HUES6 (cell line): Measurements from ENCODE around the gene DFFB.
"Not testable (repeated sequence)": the region's sequence is repeated elsewhere in the genome, so short reads cannot be mapped to it uniquely, and the experiment has no call there.

Source experiments
- H3K27ac ChIP-seq: 2 replicates; pipeline ENCODE4 v1.7.0; 2013; ENCODE audit warnings: low read depth, mild to moderate bottlenecking, low read length, inconsistent platforms
- H3K27me3 ChIP-seq: 2 replicates; pipeline ENCODE4 v1.6.1; 2013; ENCODE audit warnings: low read length; ENCODE audit not compliant: control insufficient read depth, insufficient read depth
- H3K36me3 ChIP-seq: 2 replicates; pipeline ENCODE4 v1.6.1; 2013; ENCODE audit warnings: low read length; ENCODE audit not compliant: control insufficient read depth, insufficient read depth
- H3K4me1 ChIP-seq: 2 replicates; pipeline ENCODE4 v1.6.1; 2013; ENCODE audit warnings: low read length; ENCODE audit not compliant: control insufficient read depth, insufficient read depth
- H3K4me3 ChIP-seq: 2 replicates; pipeline ENCODE4 v1.5.1; 2013; ENCODE audit warnings: low read depth, low read length
- H3K9ac ChIP-seq: one replicate; pipeline ENCODE4 v1.6.1; 2013; ENCODE audit warnings: mild to moderate bottlenecking, low read length
- H3K9me3 ChIP-seq: 2 replicates; pipeline ENCODE4 v1.6.1; 2013; ENCODE audit warnings: low read depth, low read length; ENCODE audit not compliant: control insufficient read depth, insufficient read depth

Gene DFFB, protein sequence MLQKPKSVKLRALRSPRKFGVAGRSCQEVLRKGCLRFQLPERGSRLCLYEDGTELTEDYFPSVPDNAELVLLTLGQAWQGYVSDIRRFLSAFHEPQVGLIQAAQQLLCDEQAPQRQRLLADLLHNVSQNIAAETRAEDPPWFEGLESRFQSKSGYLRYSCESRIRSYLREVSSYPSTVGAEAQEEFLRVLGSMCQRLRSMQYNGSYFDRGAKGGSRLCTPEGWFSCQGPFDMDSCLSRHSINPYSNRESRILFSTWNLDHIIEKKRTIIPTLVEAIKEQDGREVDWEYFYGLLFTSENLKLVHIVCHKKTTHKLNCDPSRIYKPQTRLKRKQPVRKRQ

GRCh38 chr1:3856923-3857790 lies at the start of gene DFFB, which contains the start of gene CEP104:
Gene DFFB (plus strand): TSS chr1:3857476. CDS start chr1:3857604, 128 bp downstream.
Gene CEP104 (minus strand): TSS chr1:3857211. CDS start chr1:3852407, 4,804 bp downstream.
- Histone ChIP-seq H3K9ac (peak within 1 kb of the TSS; percentile 40), H3K36me3 (no peaks in the 10 kb centered on the region), H3K27ac (no peak within 1 kb of the TSS), H3K4me1 (peaks cover 19% of the 10 kb centered on the region; the same call in 1 of the 2 replicates), H3K4me3 (peak within 1 kb of the TSS; percentile 94), H3K27me3 (peaks cover 21% of the 10 kb centered on the region; the same call in 1 of the 2 replicates), H3K9me3 (no peaks in the 10 kb centered on the region)

- H3K27ac ChIP-seq = no peak overlapping the region
- no peak overlapping the region for H3K9ac ChIP-seq
- H3K4me3 ChIP-seq = no peak overlapping the region
- no peaks in the 10 kb centered on the region for H3K27me3 ChIP-seq
- peaks cover 28% of the 10 kb centered on the region for H3K9me3 ChIP-seq
- no peaks in the 10 kb centered on the region; the same call in 1 of the 2 replicates for H3K4me1 ChIP-seq
- no peaks in the 10 kb centered on the region for H3K36me3 ChIP-seq
These were observed 49.5 kb upstream of the DFFB start for GRCh38 chr1:3807769-3808168.

DNA sequence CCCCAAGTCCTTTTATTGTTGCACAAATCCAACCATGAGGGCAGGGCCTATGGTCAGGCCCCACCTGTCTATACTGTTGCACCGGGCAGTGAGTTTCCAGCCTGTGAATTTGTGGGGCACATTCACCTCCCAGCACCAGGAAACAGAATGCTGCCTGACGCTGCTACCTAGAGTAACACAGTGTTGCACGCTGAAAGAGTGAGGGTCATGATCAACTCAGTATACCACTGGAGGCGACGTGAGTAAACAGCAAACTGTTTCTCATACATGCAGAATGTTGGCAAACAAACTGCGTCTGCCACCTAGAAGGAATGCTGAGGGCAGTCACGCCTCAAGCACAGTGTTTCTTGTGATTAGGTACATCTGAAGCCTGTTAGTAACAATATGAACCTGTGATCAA lies 47.6 kb upstream of the DFFB start:
- no peak overlapping the region for H3K9ac ChIP-seq
- no peaks in the 10 kb centered on the region for H3K27me3 ChIP-seq
- no peak overlapping the region for H3K27ac ChIP-seq
- H3K4me3 ChIP-seq = no peak overlapping the region
- peaks cover 6% of the 10 kb centered on the region for H3K36me3 ChIP-seq
- no peaks in the 10 kb centered on the region; the same call in 1 of the 2 replicates for H3K4me1 ChIP-seq
- H3K9me3 ChIP-seq = peaks cover 28% of the 10 kb centered on the region

DNA sequence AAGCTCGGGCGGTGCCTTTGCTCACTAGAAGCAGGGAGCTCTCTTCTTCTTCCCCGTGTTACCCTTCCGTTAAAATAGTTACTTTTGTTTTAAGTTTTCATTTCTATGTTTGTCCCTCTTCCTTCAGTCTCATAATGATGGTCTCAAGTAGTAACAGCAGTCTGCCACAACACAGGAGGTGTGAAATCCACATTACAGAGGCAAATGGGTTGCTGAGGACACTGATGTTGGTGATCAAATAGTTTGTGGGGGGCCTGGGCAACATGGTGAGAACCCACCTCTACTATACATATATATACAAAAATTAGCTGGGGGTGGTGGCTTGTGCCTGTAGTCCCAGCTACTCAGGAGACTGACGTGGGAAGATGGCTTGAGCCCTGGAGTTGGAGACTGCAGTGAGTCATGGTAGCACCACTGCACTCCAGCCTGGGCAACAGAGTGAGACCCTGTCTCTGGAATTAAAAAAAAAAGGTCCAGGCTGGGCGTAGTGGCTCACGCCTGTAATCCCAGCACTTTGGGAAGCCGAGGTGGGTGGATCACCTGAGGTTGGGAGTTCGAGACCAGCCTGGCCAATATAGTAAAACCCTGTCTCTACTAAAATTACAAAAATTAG lies 47.0 kb upstream of the DFFB start:
- not testable (repeated sequence) for H3K27ac ChIP-seq, H3K4me3 ChIP-seq, H3K9ac ChIP-seq, H3K4me1 ChIP-seq, H3K27me3 ChIP-seq
- Histone ChIP-seq H3K9me3 (peaks cover 28% of the 10 kb centered on the region), H3K36me3 (peaks cover 12% of the 10 kb centered on the region)

DNA sequence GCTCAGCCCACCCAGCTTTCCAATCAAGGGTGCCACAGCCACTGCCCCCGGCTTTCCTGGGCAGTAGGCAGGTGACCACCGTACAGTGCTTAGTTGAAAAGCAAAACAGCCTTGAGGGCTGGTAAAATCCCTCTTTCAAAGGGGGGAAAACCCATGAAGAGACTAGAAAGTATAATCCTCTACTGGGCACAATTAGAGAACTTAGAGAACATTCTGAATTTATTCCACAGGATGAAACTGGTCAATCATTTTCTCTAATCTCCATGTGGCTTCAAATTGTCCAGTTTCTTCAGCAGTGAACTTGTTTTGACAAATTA lies 45.7 kb upstream of the DFFB start:
- peaks cover 18% of the 10 kb centered on the region for H3K9me3 ChIP-seq
- H3K4me1 ChIP-seq = no peaks in the 10 kb centered on the region; the same call in 1 of the 2 replicates
- no peak overlapping the region for H3K4me3 ChIP-seq
- H3K9ac ChIP-seq = no peak overlapping the region
- H3K27ac ChIP-seq = no peak overlapping the region
- H3K36me3 ChIP-seq = peaks cover 12% of the 10 kb centered on the region
- no peaks in the 10 kb centered on the region for H3K27me3 ChIP-seq

DNA sequence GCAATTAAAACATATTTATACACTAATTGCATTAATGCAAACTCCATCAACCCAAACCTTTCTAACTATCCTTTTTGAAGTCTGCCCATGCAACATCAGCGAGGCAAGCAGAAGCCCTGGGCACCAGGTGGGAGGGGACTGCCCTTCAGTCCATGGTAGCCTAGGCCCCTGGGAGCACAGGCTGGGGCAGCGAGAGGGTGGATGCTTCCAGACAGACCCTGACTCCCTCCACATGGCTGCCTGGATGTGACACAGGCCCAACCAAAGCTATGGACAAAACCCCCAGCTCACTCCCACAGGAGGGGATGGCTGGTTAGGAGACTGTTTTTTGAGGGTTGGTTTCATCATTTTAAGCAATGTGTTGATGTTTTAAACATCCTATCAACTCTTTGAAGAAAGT lies 43.2 kb upstream of the DFFB start:
- Histone ChIP-seq H3K36me3 (peaks cover 14% of the 10 kb centered on the region), H3K9ac (no peak overlapping the region), H3K4me3 (no peak overlapping the region), H3K27me3 (no peaks in the 10 kb centered on the region), H3K4me1 (no peaks in the 10 kb centered on the region; the same call in 1 of the 2 replicates), H3K27ac (no peak overlapping the region), H3K9me3 (peaks cover 5% of the 10 kb centered on the region; the same call in 1 of the 2 replicates)

DNA sequence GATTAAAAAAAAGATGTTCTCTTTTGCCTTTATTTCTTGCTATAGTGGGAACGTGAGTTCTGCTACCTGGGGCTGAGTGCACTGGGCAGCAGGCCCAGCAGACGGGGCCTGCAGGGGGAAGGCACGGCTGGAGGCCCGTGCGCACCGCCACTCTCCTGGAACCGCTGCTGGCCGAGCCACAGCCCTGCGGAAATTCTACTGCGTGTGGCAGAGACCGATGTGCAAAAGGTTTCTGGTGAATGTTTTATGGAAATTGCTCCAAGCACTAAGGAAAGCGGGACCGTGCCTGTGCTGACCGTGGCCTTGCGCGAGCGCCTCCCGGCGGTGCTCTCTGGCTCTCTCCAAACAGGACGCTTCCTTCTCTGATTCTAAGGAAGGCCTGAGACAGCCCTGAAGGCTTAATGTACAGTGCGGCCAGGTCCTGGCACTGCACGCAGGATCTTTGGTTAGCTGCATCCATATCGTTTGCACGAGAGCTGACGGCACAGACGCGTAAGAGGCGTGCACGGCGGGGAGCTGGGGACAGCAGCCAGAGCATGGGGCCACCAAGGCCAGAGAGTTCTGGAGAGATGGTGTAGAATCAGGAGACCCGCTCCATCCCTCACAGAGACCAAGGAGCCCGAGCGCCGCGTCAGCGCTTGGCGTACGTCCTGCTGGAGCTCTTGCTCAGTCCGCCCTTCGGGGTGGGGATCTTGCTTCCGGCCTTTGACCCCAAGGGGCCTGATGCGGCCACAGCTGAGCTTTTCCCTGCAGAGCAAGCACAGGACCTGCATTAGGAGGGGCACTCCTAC lies 42.3 kb upstream of the DFFB start:
- 0 out of 2 replicates have a peak, but pooled peaks cover under 1% of the 10 kb centered on the region for H3K9me3 ChIP-seq
- peaks cover 22% of the 10 kb centered on the region for H3K36me3 ChIP-seq
- H3K4me1 ChIP-seq = no peaks in the 10 kb centered on the region; the same call in 1 of the 2 replicates

GRCh38 chr1:3816331-3817137 lies 40.7 kb upstream of the DFFB start:
- H3K4me1 ChIP-seq = no peaks in the 10 kb centered on the region; the same call in 1 of the 2 replicates
- no peak overlapping the region for H3K4me3 ChIP-seq
- no peaks in the 10 kb centered on the region for H3K9me3 ChIP-seq
- no peak overlapping the region for H3K27ac ChIP-seq
- H3K36me3 ChIP-seq = peaks cover 34% of the 10 kb centered on the region
- H3K27me3 ChIP-seq = no peaks in the 10 kb centered on the region
- H3K9ac ChIP-seq = no peak overlapping the region

More for the DNA sequence above, 42.3 kb upstream of the DFFB start:
- H3K27me3 ChIP-seq = no peaks in the 10 kb centered on the region
- H3K9ac ChIP-seq = no peak overlapping the region
- H3K27ac ChIP-seq = no peak overlapping the region
- H3K4me3 ChIP-seq = no peak overlapping the region

- no peak overlapping the region for H3K27ac ChIP-seq
- no peak overlapping the region for H3K4me3 ChIP-seq
- H3K27me3 ChIP-seq = no peaks in the 10 kb centered on the region
- H3K9me3 ChIP-seq = no peaks in the 10 kb centered on the region
- no peak overlapping the region for H3K9ac ChIP-seq
- H3K36me3 ChIP-seq = peaks cover 40% of the 10 kb centered on the region
- no peaks in the 10 kb centered on the region for H3K4me1 ChIP-seq
These were observed 40.0 kb upstream of the DFFB start for GRCh38 chr1:3817138-3817740.
